Activated CD4-positive, CD25-positive, alpha-beta regulatory T cell (primary cell): ENCODE data around the gene GPR12.

ENCODE experiments used
- DNase-seq, 4 experiments: peaks; one replicate each; lab custom pipeline; 2025; lab: John Stamatoyannopoulos, UW

GPR12 gene, protein sequence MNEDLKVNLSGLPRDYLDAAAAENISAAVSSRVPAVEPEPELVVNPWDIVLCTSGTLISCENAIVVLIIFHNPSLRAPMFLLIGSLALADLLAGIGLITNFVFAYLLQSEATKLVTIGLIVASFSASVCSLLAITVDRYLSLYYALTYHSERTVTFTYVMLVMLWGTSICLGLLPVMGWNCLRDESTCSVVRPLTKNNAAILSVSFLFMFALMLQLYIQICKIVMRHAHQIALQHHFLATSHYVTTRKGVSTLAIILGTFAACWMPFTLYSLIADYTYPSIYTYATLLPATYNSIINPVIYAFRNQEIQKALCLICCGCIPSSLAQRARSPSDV

DNA sequence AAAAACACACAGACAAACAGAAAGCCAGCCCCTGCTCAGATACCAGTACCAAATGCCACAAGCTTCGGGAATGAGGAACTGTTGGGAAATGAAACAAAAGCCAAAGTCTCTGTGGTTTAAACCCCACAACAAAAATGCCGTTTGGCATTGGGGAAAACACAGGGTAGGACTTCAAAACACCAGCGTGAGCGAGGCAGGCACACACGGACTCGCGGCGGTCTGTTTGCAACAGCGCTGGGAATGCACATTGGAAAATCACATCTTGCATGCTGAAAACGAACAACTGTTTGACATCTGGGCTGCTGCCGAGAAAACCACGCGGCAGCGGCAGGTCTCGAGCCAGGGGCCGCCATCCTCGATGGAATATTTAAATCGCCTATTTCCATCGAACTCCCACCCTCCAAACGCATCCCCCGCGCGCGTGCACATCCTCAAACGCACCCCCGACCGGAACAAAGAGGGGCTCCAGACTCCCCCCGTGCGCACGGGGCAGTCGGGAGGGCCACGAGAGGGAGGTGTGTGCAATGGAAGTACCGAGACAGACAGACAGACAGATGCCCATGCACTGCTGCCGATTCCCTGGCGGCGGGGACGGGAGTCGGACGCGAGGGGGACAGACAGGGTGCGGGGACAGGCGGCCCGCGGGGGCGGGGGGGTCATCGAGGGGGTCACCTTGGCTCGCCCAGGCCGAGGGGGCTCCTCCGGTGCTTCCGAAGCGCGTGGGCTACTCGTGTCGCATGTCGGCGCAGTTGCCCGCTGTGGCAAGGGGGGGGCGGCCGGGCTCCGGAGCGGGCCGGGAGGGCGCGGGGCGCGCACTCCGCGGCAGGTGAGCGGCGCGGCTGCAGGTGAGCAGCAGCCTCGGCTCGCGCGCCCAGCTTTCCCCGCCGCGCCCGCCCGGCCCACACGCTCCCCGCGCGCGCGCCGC is at the start of gene GPR12:
TSS of gene GPR12 (minus strand) at position 880 of the 925 bp plus-strand sequence. CDS start 959 bp downstream, outside the sequence.
- DNase-seq = no peak

DNA sequence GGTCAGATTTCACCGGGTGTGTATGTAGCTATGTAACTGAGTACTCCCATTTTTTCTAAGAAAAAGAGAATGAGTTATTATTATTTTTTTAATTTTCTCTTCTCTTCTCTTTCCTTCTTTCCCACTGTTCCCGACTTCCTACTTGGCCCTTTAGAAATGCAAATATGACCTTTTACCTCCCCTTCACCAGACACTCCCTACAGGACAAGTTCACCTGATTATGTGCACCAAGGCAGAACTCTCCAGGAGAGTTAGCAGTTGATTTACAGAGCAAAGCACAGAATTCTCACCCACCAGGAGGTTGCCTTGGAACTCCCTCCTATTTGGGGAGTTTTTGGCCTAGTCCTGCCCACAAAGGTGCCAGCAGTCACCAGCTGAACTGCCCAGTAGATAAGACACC is 49.5 kb upstream of the GPR12 start:
- no peak for DNase-seq

DNA sequence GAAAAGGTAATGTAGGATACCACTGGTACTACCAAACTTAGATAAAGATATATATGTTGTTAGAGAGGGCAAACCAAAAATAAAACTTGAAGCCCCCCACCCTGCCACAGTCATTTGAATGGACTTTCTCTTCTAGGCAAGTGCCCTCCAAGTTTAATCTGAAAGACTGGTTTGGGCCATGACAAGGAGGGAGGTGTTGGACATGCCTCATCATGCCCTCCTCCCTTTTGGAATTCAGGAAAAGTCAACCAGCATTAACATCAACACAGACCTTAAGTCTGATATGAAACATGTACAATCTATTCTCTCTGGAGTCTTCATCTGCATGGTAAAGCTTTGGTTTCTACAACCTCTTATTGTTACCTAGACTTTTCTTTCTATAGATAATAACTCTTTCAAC is 46.3 kb upstream of the GPR12 start:
- no peak for DNase-seq

DNA sequence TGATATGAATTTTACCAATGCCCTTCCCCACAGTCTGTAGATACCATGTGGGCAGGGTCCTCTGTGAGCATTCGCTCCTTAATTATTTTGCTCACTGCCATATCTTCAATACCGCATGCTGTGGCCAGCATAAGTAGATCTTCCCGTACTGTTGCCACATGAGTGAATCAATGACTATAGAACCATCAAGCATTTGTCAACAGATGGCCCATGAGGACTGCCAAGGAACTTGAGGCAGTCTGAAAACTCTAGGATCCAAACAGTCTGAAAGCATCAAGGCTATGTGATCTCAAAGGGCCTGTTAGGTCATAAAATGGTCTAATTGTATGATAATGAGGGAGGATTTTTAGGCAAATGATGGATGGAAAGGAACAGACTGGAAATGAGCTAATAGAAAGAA is 27.4 kb upstream of the GPR12 start:
- no peak for DNase-seq

DNA sequence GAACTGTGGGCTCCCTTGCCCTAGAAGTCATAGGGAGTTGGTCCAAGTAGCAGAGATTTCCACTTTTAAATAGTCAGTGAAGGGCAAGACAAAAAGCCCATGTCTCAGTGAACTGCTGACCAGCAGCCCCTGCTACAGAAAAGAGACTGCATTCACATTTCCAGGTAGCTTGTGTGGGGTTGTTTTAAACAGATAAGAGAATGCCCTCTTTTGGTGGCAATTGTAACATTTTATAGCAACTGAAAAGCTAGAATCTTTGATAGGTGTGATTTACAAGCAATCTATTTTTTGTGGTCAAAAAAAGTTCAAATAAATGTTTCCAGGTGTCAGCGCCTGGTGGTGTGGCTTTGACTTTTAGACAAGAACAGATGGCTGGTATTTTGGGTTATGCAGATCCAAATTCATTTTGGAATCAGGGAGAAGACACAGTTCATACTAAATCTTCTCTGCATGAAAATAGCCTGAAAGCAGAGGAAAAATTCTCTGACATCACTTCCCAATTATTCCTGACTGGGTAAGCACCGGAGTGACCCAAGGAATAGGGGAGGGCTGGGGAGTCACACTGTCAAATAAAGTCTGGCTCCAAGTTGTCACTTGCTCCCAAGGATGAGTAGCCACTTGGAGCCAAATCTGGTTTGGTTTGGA is 26.2 kb upstream of the GPR12 start:
- no peak for DNase-seq

DNA sequence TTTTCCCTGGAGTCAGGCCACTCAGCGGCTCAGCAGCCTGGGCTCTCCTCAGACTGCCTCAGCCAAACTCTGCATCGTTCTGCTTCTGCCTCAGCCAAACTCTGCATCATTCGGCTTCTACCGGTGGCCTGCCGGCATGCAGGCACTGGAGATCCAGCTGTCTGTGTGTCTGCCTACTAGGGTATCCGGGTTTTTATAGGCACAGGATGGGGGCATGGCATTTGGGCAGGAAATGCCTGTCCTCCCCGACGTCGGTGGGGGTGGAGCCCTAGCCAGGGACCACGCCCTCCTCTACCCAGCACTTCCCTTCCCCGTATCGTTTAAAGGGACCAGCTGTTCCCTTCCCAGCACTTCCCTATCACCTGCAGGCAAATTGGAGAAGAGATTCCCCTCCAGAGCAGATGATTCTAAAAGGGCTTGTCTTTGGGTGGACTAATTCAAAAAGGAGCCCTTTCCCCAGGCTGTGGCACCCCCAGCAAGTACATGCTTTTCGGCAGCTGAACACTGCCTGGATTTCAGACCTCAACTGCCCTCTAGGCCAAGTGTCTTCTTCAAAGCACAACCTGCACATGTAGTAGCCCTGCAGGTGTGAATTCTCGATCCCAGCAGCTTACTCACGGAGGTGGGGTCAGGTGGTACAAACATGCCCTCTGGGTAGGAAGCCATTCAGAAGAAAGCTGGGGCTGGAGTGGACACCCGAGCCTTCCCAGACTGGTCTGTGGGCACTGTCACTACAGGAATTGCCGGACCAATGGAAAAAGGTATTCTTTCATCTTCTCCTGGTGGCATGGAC is 25.4 kb upstream of the GPR12 start:
- DNase-seq = peak in 1 of 4 experiments; percentile 7

DNA sequence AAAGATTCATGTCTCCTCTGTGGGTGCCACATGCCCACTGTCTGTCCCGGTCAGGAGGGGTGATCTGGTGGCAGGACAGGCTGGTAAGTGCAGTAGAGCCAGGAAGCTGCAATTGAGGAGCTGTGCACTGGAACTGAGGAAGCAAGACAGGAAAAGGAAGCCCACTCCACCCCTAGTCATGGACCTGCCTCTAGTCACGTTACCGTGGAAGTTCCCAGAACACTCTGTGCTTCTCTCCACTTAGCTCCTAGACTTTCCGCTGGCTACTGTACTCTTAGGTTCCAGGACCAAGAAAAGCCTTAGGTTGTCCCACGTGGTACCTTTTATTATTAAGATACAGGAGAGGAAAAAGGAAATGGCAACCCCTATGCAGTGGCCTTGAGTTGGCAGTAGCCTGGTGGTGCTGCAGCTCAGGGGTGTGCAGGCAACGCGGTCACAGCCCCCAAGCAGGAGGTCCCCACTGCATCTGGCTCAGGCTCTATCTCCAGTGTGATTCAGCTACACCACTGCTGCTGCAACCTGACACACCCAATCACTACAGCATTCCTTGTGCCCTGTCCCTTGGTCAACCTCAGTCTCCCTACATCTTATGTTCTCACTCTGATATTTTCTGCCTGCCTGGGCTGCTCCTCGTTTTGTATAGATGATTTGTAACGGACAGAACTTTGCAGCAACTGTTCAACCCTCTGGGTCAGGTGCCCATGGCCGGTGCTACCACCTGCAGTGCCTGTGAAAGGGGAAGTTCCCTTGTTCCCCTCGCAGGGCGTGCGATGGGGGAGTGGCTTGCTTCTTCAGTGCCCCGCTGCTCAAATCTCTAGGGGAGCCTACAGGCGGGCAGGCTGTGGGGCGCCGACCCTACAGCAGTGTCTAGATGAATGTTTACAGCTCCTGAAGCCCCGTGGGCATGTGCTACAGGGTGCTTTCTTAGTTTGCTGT is 24.4 kb upstream of the GPR12 start:
- no peak for DNase-seq

DNA sequence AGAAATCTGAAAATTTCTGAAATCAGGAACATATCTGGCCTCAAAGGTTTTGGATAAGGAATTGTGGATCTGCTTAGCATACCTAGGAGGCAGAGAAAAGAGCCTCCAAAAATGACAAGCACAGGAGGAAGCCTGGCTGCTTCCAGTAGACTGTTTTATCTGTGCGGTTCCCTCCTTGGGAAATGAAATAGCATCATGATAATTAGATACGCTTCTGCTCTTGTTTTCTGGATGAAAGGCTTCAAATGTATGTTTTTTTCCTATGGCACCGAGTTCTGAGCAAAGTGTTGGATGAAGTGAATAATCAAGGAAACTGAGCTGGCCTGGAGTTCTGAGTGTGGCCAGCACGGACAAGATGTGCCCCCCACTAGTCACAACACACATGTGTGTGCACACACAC is 19.8 kb upstream of the GPR12 start:
- no peak for DNase-seq

DNA sequence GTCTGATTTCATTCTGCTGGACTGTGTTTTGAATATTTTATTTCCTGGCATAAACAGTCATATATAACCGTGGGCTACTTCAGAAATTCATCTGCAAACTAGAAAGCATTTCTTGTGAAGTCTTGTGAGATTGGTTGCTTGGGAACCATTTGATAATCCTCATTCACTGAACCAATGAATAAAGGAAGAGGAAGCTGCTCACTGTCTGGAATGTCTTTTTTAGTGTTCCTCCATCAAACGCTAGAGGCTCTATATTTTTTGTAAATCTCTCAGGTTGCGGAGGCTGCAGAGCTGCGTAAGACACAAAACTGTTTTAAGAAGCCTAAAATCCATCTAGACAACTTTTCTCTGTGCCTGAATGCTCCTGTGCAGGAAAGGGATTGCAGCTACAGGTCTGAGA is 18.7 kb upstream of the GPR12 start:
- no peak for DNase-seq

DNA sequence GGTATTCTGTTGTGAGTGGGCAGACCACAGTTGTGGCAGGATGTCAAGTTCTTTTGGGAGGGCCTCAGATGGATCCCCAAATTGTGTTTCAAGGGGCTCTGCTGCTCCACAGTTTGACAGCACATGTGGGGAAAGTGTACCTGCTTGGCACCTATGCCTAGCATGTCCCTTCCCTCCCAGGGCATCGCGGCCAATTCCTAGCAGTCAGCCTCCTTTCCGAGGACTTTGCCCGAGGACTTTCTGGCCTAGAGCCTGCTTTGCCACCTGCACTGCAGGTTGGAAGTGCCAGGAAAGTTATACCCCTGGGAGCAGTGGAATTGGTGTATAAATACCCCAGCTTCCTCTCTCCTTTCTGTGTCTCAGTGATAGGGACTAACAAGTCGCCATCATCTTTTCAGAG is 11.9 kb upstream of the GPR12 start:
- no peak for DNase-seq

DNA sequence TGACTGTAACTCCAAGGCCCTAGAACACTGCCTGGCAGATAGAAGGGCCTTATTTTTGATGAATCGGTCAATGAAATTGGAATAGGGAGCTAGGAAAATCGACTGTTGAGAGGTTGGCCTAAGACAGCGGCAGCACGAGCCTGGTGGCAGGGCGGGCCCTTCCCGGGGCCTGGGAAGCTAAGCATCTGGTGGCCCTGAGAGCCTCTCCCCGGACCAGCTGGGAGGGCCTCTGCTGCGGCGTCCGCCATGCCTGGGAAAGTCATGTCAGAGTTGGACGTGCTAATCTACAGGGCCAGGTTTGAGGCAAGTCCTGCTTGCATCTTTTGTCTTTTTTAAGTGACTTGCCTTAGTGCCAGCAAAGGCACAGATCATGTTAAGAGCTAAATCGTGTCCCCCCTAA is 11.2 kb upstream of the GPR12 start:
- DNase-seq = no peak

DNA sequence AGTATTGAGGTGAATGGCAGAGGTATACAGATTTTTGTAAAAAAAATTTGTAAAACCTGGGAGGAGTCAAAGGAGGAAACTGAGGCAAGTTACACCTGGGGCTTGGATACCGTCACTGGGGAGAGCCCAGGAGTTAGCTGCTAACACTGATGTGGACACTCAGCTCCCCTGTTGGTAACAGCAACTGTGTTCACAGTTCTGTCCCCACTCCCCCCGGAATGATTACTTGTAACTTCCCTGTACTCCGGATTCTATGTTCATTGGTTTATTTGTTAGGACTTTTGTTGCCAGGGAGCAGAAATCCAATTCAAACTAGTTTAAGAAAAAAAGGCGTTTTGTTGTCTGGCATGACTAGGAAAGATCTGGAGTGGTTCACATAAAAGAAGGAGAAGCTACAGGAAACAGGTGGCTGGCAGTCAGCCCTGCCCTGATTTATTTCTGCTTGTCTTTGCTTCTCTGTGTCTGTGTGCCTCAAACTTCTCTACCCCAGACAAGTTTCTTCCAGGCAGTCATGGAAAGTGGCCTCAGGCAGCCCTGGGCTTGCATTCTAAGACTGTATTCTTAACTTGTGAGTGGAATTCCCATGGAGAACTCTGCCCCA is 2.3 kb upstream of the GPR12 start:
- no peak for DNase-seq

DNA sequence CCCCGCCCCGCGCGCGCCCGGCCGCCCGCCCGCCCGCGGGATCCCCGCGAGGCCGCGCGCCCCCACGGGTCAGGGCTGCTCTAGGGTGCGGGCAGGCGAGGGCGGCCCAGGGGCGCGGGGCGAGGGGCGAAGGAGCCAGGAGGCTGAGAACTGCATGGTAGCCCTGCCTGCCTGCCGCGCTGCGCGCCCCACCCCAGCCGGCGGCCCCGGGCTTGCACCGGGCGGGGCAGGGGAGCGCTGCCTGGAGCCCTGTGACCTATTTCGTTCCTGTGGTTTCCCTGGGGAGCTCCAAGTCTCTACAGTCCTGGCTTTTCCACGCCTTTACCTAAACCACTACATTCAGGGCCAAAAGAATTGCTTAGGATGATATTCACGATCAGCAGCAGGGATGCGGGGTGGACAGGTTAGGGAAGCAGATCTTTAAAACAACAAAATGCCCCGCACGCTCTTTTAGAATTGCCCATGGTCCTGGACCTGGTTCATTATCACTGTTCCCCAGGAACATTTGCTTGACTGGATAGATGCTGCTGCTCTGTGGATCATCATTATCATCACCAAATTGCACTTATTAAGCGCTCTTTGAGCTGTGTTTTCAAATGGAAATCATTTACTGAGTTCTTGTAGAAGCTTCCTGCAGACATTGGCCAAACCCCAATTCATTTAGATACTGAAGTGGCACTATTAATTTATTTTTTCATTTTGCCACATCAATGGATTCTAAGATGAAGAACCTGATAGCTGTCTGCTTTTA is 421 bp upstream of the GPR12 start:
- no peak for DNase-seq

DNA sequence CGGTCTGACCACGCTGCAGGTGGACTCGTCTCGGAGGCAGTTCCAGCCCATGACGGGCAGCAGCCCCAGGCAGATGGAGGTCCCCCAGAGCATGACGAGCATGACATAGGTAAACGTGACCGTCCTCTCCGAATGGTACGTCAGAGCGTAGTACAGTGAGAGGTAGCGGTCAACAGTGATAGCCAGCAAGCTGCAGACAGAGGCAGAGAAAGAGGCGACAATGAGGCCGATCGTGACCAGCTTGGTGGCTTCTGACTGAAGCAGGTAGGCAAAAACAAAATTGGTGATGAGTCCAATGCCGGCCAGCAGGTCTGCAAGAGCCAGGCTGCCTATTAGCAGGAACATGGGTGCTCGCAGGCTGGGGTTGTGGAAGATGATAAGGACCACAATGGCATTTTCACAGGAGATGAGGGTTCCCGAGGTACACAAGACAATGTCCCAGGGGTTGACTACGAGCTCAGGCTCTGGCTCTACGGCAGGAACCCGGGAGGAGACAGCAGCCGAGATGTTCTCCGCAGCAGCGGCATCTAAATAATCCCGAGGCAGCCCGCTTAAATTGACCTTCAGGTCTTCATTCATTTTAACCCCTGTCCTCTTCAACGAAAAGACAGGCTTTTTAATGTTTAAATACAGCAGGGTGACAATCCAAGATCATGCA is 1.2 kb downstream of the GPR12 start:
- no peak for DNase-seq

DNA sequence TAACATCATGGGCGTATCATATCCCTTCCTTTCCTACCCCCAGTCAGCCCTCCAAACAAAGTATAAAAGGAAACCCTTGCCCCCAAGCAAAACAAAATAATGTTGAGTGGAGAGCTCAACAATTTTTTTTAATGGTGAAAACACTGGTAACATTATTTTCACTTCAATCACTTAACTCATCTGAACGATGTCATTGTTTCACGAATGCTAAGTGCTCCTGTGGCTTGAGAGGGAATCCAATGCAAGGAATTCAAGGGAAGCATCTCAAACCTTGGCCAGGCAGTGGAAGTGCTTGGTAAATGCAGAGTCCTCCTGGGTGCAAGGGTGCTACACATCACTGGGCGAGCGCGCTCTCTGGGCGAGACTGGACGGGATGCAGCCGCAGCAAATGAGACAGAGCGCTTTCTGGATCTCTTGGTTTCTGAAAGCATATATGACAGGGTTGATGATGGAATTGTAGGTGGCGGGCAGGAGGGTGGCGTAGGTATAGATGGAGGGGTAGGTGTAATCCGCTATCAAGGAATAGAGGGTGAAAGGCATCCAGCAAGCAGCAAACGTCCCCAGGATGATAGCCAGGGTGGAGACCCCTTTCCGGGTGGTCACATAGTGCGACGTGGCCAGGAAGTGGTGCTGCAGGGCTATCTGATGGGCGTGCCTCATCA is 2.0 kb downstream of the GPR12 start:
- no peak for DNase-seq

DNA sequence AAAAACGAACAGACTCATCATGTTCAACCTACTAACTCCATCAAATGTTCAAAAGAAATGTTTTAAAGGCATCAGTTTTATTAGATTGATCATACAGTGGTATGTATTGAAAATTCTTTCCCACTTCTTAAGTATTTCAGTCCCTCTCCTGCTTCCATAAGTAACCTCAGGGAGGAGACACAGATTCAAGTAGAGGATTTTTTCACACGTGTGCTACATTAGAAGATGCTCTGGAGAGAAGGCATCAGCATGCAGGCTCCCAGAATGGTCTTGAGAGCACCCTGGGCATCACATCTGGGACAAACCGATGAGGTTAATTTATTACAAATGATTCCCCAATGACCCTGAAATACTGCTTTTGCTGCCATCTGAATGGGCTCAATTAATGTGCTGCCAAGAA is 3.6 kb downstream of the GPR12 start:
- DNase-seq = no peak

DNA sequence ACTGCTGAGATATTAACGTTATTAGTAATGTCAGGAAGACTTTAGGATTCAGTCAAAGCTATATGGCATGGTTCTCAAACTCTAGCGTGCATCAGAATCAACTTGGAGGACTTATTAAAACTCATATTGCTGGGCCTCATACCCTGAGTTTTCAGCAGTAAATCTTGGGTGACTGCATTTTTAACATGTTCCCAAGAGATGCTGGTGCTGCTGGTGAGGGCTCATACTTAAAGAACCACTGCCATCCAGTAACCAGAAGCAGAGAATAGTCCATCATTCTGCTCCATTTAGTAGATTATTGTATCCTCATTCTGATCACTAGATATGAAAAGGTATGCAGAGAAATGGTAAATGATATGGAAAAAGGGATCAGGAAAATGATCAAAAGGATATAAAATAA is 7.9 kb downstream of the GPR12 start:
- DNase-seq = no peak

DNA sequence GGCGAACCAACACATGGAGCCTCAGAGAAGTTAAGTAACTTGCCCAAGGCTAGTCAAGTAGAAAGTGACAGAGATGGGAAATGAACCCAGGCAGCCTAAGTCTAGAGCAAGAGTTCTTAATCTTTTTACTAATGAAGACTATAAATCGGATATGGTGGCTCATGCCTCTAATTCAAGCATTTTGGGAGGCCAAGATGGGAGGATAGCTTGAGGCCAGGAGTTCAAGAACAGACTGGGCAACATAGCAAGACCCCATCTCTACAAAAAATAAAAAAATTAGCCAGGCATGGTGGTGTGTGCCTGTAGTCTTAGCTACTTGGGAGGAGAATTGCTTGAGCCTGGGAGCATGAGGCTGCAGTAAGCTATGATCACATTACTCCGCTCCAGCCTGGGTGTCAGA is 10.7 kb downstream of the GPR12 start:
- DNase-seq = no peak

DNA sequence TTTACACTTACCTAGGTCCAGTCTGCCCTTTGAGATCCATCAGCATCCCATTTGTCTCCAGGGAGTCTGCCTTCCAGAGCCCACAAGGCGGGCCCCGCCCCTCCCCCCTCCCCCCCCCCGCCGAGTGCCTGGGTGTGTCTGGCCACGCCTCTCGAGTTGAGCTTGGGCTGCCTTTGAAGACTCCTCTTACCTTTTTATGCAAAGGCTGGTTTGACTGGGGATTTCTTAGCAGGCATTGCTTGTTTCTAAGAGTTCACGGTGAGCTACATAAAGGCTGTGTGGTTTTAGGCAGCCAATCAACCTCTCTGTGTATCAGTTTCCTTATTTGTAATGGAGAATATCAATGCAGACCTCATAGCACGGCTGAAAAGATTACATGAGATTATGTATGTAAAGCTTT is 11.3 kb downstream of the GPR12 start:
- DNase-seq = no peak
